GM12874 (cell line): ENCODE data around the gene B2M.

Experiments used
- TF ChIP-seq, protein P1 (sequence below): IDR thresholded peaks from 2 replicates; pipeline ENCODE4 v1.5.1; 2011; ENCODE audit warnings: low read depth, mild to moderate bottlenecking, control low read depth, low read length, moderate library complexity; ENCODE audit not compliant: insufficient read depth

B2M gene

DNA sequence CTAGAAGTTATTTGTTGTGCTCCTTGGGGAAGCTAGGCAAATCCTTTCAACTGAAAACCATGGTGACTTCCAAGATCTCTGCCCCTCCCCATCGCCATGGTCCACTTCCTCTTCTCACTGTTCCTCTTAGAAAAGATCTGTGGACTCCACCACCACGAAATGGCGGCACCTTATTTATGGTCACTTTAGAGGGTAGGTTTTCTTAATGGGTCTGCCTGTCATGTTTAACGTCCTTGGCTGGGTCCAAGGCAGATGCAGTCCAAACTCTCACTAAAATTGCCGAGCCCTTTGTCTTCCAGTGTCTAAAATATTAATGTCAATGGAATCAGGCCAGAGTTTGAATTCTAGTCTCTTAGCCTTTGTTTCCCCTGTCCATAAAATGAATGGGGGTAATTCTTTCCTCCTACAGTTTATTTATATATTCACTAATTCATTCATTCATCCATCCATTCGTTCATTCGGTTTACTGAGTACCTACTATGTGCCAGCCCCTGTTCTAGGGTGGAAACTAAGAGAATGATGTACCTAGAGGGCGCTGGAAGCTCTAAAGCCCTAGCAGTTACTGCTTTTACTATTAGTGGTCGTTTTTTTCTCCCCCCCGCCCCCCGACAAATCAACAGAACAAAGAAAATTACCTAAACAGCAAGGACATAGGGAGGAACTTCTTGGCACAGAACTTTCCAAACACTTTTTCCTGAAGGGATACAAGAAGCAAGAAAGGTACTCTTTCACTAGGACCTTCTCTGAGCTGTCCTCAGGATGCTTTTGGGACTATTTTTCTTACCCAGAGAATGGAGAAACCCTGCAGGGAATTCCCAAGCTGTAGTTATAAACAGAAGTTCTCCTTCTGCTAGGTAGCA, 851 bp upstream of the B2M start:
- TF ChIP-seq, protein P1, sequence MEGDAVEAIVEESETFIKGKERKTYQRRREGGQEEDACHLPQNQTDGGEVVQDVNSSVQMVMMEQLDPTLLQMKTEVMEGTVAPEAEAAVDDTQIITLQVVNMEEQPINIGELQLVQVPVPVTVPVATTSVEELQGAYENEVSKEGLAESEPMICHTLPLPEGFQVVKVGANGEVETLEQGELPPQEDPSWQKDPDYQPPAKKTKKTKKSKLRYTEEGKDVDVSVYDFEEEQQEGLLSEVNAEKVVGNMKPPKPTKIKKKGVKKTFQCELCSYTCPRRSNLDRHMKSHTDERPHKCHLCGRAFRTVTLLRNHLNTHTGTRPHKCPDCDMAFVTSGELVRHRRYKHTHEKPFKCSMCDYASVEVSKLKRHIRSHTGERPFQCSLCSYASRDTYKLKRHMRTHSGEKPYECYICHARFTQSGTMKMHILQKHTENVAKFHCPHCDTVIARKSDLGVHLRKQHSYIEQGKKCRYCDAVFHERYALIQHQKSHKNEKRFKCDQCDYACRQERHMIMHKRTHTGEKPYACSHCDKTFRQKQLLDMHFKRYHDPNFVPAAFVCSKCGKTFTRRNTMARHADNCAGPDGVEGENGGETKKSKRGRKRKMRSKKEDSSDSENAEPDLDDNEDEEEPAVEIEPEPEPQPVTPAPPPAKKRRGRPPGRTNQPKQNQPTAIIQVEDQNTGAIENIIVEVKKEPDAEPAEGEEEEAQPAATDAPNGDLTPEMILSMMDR: peak; percentile 42

DNA sequence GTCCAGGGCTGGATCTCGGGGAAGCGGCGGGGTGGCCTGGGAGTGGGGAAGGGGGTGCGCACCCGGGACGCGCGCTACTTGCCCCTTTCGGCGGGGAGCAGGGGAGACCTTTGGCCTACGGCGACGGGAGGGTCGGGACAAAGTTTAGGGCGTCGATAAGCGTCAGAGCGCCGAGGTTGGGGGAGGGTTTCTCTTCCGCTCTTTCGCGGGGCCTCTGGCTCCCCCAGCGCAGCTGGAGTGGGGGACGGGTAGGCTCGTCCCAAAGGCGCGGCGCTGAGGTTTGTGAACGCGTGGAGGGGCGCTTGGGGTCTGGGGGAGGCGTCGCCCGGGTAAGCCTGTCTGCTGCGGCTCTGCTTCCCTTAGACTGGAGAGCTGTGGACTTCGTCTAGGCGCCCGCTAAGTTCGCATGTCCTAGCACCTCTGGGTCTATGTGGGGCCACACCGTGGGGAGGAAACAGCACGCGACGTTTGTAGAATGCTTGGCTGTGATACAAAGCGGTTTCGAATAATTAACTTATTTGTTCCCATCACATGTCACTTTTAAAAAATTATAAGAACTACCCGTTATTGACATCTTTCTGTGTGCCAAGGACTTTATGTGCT, 527 bp downstream of the B2M start:
- TF ChIP-seq, protein P1: no peak

DNA sequence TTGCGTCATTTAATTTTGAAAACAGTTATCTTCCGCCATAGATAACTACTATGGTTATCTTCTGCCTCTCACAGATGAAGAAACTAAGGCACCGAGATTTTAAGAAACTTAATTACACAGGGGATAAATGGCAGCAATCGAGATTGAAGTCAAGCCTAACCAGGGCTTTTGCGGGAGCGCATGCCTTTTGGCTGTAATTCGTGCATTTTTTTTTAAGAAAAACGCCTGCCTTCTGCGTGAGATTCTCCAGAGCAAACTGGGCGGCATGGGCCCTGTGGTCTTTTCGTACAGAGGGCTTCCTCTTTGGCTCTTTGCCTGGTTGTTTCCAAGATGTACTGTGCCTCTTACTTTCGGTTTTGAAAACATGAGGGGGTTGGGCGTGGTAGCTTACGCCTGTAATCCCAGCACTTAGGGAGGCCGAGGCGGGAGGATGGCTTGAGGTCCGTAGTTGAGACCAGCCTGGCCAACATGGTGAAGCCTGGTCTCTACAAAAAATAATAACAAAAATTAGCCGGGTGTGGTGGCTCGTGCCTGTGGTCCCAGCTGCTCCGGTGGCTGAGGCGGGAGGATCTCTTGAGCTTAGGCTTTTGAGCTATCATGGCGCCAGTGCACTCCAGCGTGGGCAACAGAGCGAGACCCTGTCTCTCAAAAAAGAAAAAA, 1.2 kb downstream of the B2M start:
- TF ChIP-seq, protein P1: no peak

DNA sequence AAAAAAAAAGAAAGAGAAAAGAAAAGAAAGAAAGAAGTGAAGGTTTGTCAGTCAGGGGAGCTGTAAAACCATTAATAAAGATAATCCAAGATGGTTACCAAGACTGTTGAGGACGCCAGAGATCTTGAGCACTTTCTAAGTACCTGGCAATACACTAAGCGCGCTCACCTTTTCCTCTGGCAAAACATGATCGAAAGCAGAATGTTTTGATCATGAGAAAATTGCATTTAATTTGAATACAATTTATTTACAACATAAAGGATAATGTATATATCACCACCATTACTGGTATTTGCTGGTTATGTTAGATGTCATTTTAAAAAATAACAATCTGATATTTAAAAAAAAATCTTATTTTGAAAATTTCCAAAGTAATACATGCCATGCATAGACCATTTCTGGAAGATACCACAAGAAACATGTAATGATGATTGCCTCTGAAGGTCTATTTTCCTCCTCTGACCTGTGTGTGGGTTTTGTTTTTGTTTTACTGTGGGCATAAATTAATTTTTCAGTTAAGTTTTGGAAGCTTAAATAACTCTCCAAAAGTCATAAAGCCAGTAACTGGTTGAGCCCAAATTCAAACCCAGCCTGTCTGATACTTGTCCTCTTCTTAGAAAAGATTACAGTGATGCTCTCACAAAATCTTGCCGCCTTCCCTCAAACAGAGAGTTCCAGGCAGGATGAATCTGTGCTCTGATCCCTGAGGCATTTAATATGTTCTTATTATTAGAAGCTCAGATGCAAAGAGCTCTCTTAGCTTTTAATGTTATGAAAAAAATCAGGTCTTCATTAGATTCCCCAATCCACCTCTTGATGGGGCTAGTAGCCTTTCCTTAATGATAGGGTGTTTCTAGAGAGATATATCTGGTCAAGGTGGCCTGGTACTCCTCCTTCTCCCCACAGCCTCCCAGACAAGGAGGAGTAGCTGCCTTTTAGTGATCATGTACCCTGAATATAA, 2.0 kb downstream of the B2M start:
- TF ChIP-seq, protein P1: no peak

DNA sequence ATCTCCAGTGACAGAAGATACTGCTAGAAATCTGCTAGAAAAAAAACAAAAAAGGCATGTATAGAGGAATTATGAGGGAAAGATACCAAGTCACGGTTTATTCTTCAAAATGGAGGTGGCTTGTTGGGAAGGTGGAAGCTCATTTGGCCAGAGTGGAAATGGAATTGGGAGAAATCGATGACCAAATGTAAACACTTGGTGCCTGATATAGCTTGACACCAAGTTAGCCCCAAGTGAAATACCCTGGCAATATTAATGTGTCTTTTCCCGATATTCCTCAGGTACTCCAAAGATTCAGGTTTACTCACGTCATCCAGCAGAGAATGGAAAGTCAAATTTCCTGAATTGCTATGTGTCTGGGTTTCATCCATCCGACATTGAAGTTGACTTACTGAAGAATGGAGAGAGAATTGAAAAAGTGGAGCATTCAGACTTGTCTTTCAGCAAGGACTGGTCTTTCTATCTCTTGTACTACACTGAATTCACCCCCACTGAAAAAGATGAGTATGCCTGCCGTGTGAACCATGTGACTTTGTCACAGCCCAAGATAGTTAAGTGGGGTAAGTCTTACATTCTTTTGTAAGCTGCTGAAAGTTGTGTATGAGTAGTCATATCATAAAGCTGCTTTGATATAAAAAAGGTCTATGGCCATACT, 4.0 kb downstream of the B2M start:
- TF ChIP-seq, protein P1: no peak

DNA sequence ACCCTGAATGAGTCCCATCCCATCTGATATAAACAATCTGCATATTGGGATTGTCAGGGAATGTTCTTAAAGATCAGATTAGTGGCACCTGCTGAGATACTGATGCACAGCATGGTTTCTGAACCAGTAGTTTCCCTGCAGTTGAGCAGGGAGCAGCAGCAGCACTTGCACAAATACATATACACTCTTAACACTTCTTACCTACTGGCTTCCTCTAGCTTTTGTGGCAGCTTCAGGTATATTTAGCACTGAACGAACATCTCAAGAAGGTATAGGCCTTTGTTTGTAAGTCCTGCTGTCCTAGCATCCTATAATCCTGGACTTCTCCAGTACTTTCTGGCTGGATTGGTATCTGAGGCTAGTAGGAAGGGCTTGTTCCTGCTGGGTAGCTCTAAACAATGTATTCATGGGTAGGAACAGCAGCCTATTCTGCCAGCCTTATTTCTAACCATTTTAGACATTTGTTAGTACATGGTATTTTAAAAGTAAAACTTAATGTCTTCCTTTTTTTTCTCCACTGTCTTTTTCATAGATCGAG, 4.5 kb downstream of the B2M start:
- TF ChIP-seq, protein P1: no peak
